Panc1 (cell line): ENCODE results near the gene TRAM2. TPM values are rescaled to one million over a fixed set of nuclear protein-coding genes. Genes with fewer than 3 reads are reported as not detected.

Experiments
- ATAC-seq: fragments of 200-7000 bp; cut with Tn5 transposase; 2 replicates; pipeline ENCODE4 v1.9.1; 2020; ENCODE audit warnings: mild to moderate bottlenecking, moderate library complexity
- BruUV-seq: library from RNA; stranded (reverse); fragments of 400-500 nt; replicated peaks from 2 replicates; lab custom pipeline; 2021; lab: Mats Ljungman, UMichigan
- CTCF ChIA-PET: fragments of 300-600 bp; sonication (Branson Sonifier 250); formaldehyde crosslinking; loops from one replicate; lab custom pipeline; 2022; ENCODE audit warnings: antibody characterized with exemption; lab: Charles Lee
- POLR2A ChIA-PET: fragments of 300-600 bp; sonication (Branson Sonifier 250); formaldehyde crosslinking; loops from one replicate; lab custom pipeline; 2022; ENCODE audit warnings: antibody characterized with exemption; lab: Charles Lee
- DNase-seq: peaks from one replicate; pipeline ENCODE4 v3.0.0-alpha.2; 2010; ENCODE audit warnings: low read depth, low spot score
- H3K27ac ChIP-seq: 2 replicates; pipeline ENCODE4 v1.5.1; 2011; ENCODE audit warnings: mild to moderate bottlenecking, low read length, inconsistent platforms
- H3K27me3 ChIP-seq: fragments of 200-500 bp; sonication (Bioruptor generic); 2 replicates; pipeline ENCODE4 v1.6.0; 2014; ENCODE audit warnings: low read length, inconsistent platforms; ENCODE audit not compliant: control insufficient read depth, insufficient read depth
- H3K36me3 ChIP-seq: fragments of 200-500 bp; sonication (Bioruptor generic); 2 replicates; pipeline ENCODE4 v1.5.1; 2014; ENCODE audit warnings: inconsistent platforms, mild to moderate bottlenecking, low read length, moderate library complexity; ENCODE audit not compliant: control insufficient read depth, insufficient read depth
- H3K4me1 ChIP-seq: 2 replicates; pipeline ENCODE4 v1.5.1; 2011; ENCODE audit warnings: inconsistent platforms, mild to moderate bottlenecking, low read length, moderate library complexity; ENCODE audit not compliant: control insufficient read depth, insufficient read depth
- H3K4me3 ChIP-seq, 2 experiments: 2 replicates each; pipeline ENCODE4 v1.5.1; 2011 to 2012; ENCODE audit warnings: low read depth in 2 of 2, low read length in 2 of 2, mild to moderate bottlenecking in 2 of 2, inconsistent platforms in 1 of 2, moderate library complexity in 1 of 2
- H3K9me3 ChIP-seq: fragments of 200-500 bp; sonication (Bioruptor generic); 2 replicates; pipeline ENCODE4 v1.5.1; 2014; ENCODE audit warnings: low read depth, mild to moderate bottlenecking, inconsistent platforms, low read length, moderate library complexity; ENCODE audit not compliant: control insufficient read depth, insufficient read depth
- CTCF ChIP-seq: fragments of 450-650 bp; IDR thresholded peaks from 2 replicates; pipeline ENCODE4 v1.5.1; 2017; ENCODE audit warnings: mild to moderate bottlenecking
- POLR2AphosphoS5 ChIP-seq: IDR thresholded peaks from 2 replicates; pipeline ENCODE4 v1.6.1; 2012; ENCODE audit warnings: mild to moderate bottlenecking, low read depth, low read length, moderate library complexity
- SIN3A ChIP-seq: IDR thresholded peaks from 2 replicates; pipeline ENCODE4 v1.6.1; 2012; ENCODE audit warnings: low read depth, mild to moderate bottlenecking, low read length, moderate library complexity, borderline replicate concordance; ENCODE audit not compliant: insufficient read depth
- TCF7L2 ChIP-seq: IDR thresholded peaks from 2 replicates; pipeline ENCODE4 v1.6.1; 2011; ENCODE audit warnings: mild to moderate bottlenecking, low read depth, low read length, inconsistent platforms
- in situ Hi-C: cut with HindIII; loops from 2 replicates; pipeline ENCODE4 v1.10.0; 2016; ENCODE audit warnings: low sequenced_read_pairs, low pct_unique_long_range_greater_than_20kb
- intact Hi-C: fragments of 100-400 bp; cut with micrococcal nuclease; formaldehyde crosslinking; loops from one replicate; pipeline ENCODE4 v1.10.0; 2022; ENCODE audit not compliant: unreplicated experiment
- total RNA-seq: library from RNA; stranded (reverse); gene quantifications from one replicate; pipeline ENCODE4 v1.2.1, GENCODE V29; 2021; ENCODE audit not compliant: unreplicated experiment
- TF ChIP-seq, protein P1 (sequence below), 2 experiments: IDR thresholded peaks; 2 replicates each; pipeline ENCODE4 v1.6.1; 2011 to 2012; ENCODE audit warnings: low read depth in 2 of 2, control low read depth in 1 of 2, low read length in 1 of 2, mild to moderate bottlenecking in 1 of 2, moderate library complexity in 1 of 2; ENCODE audit not compliant: insufficient read depth in 1 of 2

Gene TRAM2
- total RNA-seq, 1 experiment from 2014 or later, result 56.7 TPM

DNA sequence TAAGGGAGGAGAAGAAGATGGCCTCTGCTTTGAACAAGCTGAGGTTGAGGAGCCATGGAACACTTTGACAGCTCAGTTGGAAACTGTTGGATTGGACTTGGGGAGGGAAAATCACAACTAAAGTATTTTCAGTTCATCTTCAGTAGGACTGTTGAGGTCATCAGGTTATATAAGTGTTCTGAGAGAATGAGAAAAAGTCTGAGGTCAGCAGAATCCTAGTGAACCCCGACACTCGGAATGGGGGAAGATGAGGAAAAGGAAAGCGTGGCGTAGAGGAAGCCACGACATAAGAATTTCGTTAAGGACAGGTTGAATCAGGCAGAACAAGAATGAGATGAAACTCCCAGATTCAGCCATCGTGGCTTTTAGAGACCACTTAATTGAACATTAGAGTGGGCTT lies 4.0 kb upstream of the TRAM2 start:
- in situ Hi-C loops, result no loop called here
- no peaks in the 10 kb centered on the region for H3K9me3 ChIP-seq

DNA sequence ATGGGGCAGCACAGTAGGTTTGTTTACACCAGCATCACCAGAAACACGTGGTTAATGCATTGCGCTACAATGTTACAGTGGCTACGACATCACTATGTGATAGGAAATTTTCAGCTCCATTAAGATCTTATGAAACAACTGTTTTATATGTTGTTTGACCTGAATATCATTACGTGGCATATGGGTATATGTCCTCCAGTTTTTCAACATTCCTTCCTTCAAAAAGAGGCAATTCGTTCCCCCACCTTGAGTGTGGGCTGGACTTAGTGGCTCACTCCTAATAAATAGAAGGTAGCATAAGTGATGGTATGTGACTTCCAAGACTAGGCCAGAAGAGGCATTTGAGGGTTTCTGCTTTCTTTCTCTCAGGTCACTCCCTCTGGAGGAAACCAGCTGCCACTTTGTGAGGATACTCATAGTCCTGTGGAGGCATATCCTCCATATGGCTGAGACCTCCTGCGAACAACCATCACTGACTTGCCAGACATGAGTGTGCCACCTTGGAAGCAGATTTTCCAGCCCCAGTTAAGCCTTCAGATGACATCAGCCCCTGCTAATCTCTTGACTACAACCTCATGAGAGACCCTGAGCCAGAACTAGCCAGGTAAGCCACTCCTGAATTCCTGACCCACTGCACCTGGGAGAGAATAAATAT lies 2.3 kb upstream of the TRAM2 start:
- in situ Hi-C loops, result no loop called here
- Histone ChIP-seq H3K4me1 (peaks cover 17% of the 10 kb centered on the region), H3K36me3 (0 out of 2 replicates have a peak, but pooled peaks cover 2% of the 10 kb centered on the region), H3K4me3 (no peak overlapping the region), H3K27ac (no peak overlapping the region), H3K9me3 (no peaks in the 10 kb centered on the region), H3K27me3 (no peaks in the 10 kb centered on the region)
- ATAC-seq (no peak), DNase-seq (no peak)
- intact Hi-C loops, result loop anchor here (5.0 kb wide), 2 partner anchors 62 to 162 kb away; no protein-coding TSS in a partner anchor
- no TSS peak for BruUV-seq
- ChIA-PET CTCF (no interaction called here), POLR2A (no interaction called here)
- no peak for TF ChIP-seq TCF7L2
- TF ChIP-seq, protein P1, sequence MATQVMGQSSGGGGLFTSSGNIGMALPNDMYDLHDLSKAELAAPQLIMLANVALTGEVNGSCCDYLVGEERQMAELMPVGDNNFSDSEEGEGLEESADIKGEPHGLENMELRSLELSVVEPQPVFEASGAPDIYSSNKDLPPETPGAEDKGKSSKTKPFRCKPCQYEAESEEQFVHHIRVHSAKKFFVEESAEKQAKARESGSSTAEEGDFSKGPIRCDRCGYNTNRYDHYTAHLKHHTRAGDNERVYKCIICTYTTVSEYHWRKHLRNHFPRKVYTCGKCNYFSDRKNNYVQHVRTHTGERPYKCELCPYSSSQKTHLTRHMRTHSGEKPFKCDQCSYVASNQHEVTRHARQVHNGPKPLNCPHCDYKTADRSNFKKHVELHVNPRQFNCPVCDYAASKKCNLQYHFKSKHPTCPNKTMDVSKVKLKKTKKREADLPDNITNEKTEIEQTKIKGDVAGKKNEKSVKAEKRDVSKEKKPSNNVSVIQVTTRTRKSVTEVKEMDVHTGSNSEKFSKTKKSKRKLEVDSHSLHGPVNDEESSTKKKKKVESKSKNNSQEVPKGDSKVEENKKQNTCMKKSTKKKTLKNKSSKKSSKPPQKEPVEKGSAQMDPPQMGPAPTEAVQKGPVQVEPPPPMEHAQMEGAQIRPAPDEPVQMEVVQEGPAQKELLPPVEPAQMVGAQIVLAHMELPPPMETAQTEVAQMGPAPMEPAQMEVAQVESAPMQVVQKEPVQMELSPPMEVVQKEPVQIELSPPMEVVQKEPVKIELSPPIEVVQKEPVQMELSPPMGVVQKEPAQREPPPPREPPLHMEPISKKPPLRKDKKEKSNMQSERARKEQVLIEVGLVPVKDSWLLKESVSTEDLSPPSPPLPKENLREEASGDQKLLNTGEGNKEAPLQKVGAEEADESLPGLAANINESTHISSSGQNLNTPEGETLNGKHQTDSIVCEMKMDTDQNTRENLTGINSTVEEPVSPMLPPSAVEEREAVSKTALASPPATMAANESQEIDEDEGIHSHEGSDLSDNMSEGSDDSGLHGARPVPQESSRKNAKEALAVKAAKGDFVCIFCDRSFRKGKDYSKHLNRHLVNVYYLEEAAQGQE (IDR thresholded peaks at IDR 0.05; ENCODE audit: insufficient read depth in 1 of 2, low read depth in 2 of 2, low read length in 1 of 2), result no peak
- TF ChIP-seq SIN3A, result no peak
- TF ChIP-seq CTCF, result 0 out of 2 replicates have a peak, but pooled peaks have one; percentile 4
- no peak for TF ChIP-seq POLR2AphosphoS5

More for the DNA sequence above, 4.0 kb upstream of the TRAM2 start:
- Histone ChIP-seq H3K27ac (no peak overlapping the region), H3K27me3 (no peaks in the 10 kb centered on the region), H3K36me3 (0 out of 2 replicates have a peak, but pooled peaks cover 2% of the 10 kb centered on the region), H3K4me1 (peaks cover 6% of the 10 kb centered on the region; the same call in 1 of the 2 replicates), H3K4me3 (no peak overlapping the region)
- CTCF ChIA-PET, result no interaction called here
- DNase-seq, result no peak
- POLR2A ChIA-PET, result no interaction called here
- TF ChIP-seq POLR2AphosphoS5 (no peak), TCF7L2 (no peak), SIN3A (no peak), CTCF (no peak)
- TF ChIP-seq, protein P1 (IDR thresholded peaks at IDR 0.05; ENCODE audit: insufficient read depth in 1 of 2, low read depth in 2 of 2, low read length in 1 of 2), result no peak
- no TSS peak for BruUV-seq
- ATAC-seq, result no peak
- intact Hi-C loops, result no loop called here
